ENCODE results near the gene TMOD2.
A peak's percentile ranks its signal among the peaks of the same experiment; 100 is the strongest.

Gene TMOD2

DNA sequence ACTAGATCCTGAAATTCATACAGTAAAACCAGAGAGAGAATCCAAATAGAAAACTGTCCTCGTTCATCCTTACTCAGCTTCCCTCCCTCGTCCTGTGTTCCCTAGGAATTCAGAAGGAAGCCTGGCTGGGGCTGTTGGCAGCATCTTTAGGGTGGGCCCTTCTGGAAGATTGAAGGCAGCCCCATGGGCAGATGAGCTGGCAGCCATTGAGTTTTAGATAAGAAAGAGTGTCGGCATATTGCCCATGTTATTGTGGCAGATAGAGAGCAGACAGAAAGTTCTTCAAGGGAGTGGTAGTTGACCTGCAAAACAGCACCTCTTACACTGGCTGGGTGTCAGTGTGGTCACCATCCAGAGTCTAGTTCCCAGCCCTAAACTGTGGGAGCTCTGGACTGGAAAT is 23.5 kb downstream of the TMOD2 start:
- H3K36me3 ChIP-seq (ENCODE audit: low read depth): peaks cover 3% of the 10 kb centered on the region; the same call in 1 of the 2 replicates
- TF ChIP-seq, protein P1, sequence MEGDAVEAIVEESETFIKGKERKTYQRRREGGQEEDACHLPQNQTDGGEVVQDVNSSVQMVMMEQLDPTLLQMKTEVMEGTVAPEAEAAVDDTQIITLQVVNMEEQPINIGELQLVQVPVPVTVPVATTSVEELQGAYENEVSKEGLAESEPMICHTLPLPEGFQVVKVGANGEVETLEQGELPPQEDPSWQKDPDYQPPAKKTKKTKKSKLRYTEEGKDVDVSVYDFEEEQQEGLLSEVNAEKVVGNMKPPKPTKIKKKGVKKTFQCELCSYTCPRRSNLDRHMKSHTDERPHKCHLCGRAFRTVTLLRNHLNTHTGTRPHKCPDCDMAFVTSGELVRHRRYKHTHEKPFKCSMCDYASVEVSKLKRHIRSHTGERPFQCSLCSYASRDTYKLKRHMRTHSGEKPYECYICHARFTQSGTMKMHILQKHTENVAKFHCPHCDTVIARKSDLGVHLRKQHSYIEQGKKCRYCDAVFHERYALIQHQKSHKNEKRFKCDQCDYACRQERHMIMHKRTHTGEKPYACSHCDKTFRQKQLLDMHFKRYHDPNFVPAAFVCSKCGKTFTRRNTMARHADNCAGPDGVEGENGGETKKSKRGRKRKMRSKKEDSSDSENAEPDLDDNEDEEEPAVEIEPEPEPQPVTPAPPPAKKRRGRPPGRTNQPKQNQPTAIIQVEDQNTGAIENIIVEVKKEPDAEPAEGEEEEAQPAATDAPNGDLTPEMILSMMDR (IDR thresholded peaks at IDR 0.05; ENCODE audit: poor library complexity, severe bottlenecking): no peak
- no peak for DNase-seq (ENCODE audit: low spot score)

DNA sequence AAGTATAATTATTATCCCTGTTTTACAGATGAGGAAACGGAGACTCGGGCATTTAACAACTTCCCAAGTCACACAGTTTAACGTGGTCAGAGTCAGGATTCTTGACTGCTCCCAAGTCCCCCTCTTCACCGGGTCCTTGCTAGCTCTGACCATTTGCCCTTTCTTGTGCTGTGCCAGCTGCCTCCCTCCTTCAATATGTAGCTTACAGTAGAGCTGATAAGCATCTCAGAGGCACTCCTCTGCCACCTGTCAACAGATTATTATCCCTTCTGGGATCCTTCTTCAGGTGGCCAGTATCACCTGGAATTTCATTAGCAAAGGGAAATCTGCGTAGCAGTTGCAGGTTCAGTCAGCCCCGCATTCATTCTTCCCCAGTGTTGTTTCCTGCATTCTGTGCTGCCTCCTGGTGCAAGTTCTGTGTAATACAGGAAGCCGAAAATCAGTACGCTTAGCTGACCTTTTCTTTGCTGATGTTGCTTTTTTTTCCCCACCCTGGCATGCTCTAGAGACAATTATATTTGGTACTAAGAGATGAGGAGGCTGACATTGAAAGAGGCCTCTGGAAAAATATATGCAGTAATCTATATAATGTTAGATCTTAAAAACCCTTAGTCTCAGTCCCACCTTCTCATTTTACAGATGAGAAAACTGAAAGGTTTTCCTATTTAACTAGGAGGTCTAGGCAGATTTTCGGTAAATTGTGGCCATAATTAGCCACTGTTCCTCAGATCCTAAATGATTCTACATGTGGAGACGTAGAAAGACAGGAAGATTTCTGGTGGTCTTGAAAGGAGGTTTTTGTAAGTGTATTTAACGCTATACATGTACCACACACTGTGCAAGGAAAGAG is 24.8 kb downstream of the TMOD2 start:
- Histone ChIP-seq H3K9me3 (ENCODE audit: severe bottlenecking) (no peaks in the 10 kb centered on the region), H3K27ac (ENCODE audit: poor library complexity, severe bottlenecking) (no peak overlapping the region), H3K36me3 (ENCODE audit: low read depth) (peaks cover 3% of the 10 kb centered on the region; the same call in 1 of the 2 replicates), H3K4me1 (ENCODE audit: insufficient read depth, poor library complexity, severe bottlenecking) (peaks cover 8% of the 10 kb centered on the region), H3K4me3 (ENCODE audit: severe bottlenecking) (no peak overlapping the region), H3K27me3 (ENCODE audit: insufficient read depth, poor library complexity, severe bottlenecking) (no peaks in the 10 kb centered on the region)
- ATAC-seq (ENCODE audit: low read depth) (peak; percentile 28; the same call in 2 of the 3 replicates), DNase-seq (ENCODE audit: low spot score) (no peak)
- TF ChIP-seq, protein P1 (IDR thresholded peaks at IDR 0.05; ENCODE audit: poor library complexity, severe bottlenecking): no peak

More for the DNA sequence above, 23.5 kb downstream of the TMOD2 start:
- Histone ChIP-seq H3K27ac (ENCODE audit: poor library complexity, severe bottlenecking) (no peak overlapping the region), H3K9me3 (ENCODE audit: severe bottlenecking) (no peaks in the 10 kb centered on the region), H3K4me1 (ENCODE audit: insufficient read depth, poor library complexity, severe bottlenecking) (peaks cover 6% of the 10 kb centered on the region), H3K27me3 (ENCODE audit: insufficient read depth, poor library complexity, severe bottlenecking) (no peaks in the 10 kb centered on the region), H3K4me3 (ENCODE audit: severe bottlenecking) (no peak overlapping the region)
- no peak for ATAC-seq (ENCODE audit: low read depth)

DNA sequence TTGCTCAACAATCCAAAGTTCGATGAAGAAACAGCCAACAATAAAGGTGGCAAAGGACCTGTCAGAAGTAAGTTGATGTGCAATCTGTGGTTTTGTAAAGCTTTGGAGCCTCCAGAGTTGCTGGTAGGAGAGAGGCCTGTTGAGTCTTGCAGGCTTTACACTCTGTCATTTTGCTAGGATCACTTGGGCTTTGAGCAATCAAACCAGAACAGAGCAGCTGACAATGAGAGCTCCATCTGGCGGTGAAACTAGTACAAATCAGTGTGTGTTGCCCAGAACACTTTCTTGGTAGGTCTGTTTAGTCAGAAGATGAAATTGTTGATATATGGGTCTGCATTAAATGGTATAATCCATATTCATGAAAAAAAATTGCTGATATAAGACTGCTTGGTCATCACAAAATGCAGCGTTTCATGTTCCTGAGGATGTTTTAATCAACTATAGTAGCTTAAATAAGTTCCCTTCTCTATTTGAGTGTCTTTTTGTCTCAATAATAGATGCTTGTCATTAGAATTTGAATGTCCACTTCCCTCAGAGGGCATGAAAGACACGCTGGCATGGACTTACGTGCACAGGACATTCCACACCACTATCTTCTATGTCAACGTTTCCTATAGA is 25.7 kb downstream of the TMOD2 start:
- ATAC-seq (ENCODE audit: low read depth) (peak; percentile 92), DNase-seq (ENCODE audit: low spot score) (no peak)
- Histone ChIP-seq H3K36me3 (ENCODE audit: low read depth) (peaks cover 3% of the 10 kb centered on the region; the same call in 1 of the 2 replicates), H3K4me3 (ENCODE audit: severe bottlenecking) (no peak overlapping the region), H3K4me1 (ENCODE audit: insufficient read depth, poor library complexity, severe bottlenecking) (peaks cover 8% of the 10 kb centered on the region), H3K27ac (ENCODE audit: poor library complexity, severe bottlenecking) (no peak overlapping the region), H3K27me3 (ENCODE audit: insufficient read depth, poor library complexity, severe bottlenecking) (no peaks in the 10 kb centered on the region), H3K9me3 (ENCODE audit: severe bottlenecking) (no peaks in the 10 kb centered on the region)
- TF ChIP-seq, protein P1 (IDR thresholded peaks at IDR 0.05; ENCODE audit: poor library complexity, severe bottlenecking): peak; percentile 97

DNA sequence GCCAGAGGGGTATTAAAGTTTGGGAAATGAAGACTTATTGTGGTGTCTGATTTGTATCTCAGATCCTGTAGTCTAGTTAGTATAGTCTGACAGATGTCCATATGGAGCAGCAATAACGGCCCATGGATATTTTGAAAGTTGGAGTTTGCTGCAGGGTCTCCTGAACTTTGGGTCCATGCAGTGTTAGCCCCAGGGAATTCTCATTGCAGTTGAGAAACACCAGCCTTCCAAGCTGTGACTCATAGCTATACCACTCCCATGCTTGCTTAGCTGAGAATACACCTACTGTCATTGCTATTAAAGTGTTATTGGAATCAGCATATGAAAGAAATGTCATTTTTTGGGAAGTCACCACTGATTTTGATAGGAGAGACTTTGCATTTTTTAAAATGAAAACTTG is 29.2 kb downstream of the TMOD2 start:
- H3K27ac ChIP-seq (ENCODE audit: poor library complexity, severe bottlenecking): no peak overlapping the region
- peaks cover 8% of the 10 kb centered on the region for H3K4me1 ChIP-seq (ENCODE audit: insufficient read depth, poor library complexity, severe bottlenecking)
- H3K4me3 ChIP-seq (ENCODE audit: severe bottlenecking): no peak overlapping the region
- no peaks in the 10 kb centered on the region for H3K27me3 ChIP-seq (ENCODE audit: insufficient read depth, poor library complexity, severe bottlenecking)
- DNase-seq (ENCODE audit: low spot score): no peak
- peaks cover 3% of the 10 kb centered on the region; the same call in 1 of the 2 replicates for H3K36me3 ChIP-seq (ENCODE audit: low read depth)
- peak; percentile 77 for ATAC-seq (ENCODE audit: low read depth)
- no peaks in the 10 kb centered on the region for H3K9me3 ChIP-seq (ENCODE audit: severe bottlenecking)
- TF ChIP-seq, protein P1 (IDR thresholded peaks at IDR 0.05; ENCODE audit: poor library complexity, severe bottlenecking): no peak
